HG02938 (cell line): Measurements from ENCODE around the gene TRAF4.

ENCODE experiments used
- ATAC-seq: cut with Tn5 transposase; IDR thresholded peaks from one replicate; pipeline ENCODE4 v1.9.1; 2021; ENCODE audit warnings: mild to moderate bottlenecking, moderate library complexity; ENCODE audit not compliant: unreplicated experiment

The TRAF4 gene

DNA sequence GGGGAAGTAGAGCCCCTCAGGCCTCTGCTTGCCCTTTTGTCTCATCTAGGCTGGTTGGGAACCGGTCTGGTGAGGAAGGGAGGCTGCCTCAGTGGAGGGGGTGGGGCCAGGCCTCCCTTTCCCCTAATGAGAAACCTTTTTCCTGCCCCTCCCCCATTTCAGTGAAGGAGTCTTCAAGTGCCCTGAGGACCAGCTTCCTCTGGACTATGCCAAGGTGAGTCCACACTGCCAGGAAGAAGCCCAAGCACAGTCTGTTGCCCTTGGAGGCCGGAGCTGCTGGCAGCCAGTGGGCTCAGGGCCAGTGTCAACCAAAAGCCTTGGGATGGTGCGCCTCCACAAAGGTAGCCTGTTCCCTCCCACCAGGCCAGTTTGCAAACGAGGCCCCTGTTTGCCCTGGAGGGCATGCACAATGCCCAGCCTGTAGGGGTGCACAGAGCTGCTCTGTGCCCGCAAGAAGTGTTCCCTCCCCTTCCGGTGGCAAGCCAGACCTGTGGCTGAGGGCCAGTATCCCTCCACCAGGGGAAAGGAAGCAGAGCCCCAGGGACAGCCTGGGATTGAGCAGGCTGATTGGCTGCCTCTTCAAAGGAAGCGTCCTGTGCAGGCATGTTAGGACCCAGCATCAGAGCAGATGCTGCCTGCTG is 3.4 kb downstream of the TRAF4 start:
- no peak for ATAC-seq

GRCh38 chr17:28747801-28748750 is 4.3 kb downstream of the TRAF4 start:
- ATAC-seq: no peak

- no peak for ATAC-seq
These were observed 5.2 kb downstream of the TRAF4 start for GRCh38 chr17:28748852-28749515.

GRCh38 chr17:28749516-28750177 is 5.8 kb downstream of the TRAF4 start:
- ATAC-seq: no peak

GRCh38 chr17:28750178-28751047 is 6.6 kb downstream of the TRAF4 start:
- ATAC-seq: peak; percentile 61

DNA sequence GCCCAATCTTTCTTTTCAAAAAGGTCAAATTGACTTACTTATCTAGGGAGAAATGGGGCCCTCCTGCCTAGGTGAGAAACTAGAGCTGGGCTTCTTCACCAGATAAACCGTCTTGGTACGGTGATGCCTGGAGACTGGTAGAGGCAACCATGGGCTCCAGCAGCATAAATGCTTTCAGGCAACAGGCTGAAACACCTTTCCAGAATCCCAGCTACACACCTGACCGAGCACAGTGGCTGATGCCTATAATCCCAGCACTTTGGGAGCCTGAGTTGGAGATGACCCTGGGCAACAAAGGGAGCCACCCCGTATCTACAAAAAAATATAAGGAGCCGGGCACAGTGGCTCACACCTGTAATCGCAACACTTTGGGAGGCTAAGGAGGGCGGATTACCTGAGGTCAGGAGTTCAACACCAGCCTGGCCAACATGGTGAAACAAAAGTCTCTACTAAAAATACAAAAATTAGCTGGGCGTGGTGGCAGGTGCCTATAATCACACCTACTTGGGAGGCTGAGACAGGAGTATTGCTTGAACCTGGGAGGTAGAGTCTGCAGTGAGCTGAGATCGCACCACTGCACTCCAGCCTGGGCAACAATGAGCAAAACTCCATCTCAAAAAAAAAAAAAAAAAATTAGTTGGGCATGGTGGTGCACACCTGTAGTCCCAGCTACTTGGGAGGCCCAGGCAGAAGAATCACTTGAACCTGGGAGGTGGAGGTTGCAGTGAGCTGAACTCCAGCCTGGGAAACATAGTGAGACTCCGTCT is 8.0 kb downstream of the TRAF4 start:
- no peak for ATAC-seq

DNA sequence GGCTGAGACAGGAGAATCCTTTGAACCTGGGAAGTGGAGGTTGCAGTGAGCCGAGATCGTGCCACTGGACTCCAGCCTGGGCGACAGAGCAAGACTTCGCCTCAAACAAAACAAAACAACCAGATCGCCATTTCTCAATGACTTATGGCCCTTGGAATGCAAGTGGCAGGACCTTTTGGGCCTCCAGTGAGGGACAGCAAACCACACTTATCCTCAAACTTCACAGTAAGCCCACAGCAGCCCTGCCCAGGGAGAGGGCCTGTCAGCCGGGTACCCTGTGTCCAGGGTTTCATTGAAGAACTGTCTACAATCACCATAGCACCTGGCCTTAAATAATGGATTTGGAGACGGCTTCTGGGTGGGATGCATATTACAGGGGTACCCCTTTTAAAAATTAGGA is 11.7 kb downstream of the TRAF4 start:
- ATAC-seq: no peak

DNA sequence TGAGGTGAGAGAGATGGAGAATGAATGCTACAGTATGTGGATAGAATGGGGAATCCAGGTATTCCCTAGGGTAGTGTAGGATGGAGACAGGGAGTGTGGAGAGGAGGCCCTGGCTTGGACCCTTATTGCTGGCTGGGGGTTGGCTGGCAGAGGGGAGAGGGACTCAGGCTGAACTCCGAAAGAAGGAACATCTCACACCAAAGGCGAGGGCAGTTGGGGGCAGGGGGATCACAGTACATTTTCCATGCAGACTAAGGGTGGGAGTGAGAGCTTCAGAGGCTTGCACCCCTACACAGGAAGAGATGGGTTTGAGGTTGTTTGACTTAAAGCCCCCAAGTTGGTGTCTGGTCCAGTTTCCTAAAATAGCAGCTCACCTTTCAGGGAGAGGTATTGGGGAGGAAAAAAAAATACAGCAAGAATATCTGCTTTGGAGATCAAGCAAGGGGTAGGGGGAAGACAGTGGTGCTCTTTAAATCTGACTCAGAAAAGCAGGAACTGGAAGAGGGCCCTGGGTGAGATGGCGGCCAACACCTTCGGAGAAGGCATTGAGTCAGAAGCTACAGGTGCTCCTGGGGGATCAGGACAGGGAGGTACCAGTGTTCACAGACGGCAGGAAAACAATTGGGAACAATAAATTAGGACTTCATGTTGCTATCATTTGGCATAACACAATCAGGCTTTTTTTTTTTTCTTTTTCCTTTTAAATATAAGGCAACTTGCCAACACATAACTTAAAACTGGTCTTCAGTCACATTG is 12.4 kb downstream of the TRAF4 start:
- no peak for ATAC-seq

DNA sequence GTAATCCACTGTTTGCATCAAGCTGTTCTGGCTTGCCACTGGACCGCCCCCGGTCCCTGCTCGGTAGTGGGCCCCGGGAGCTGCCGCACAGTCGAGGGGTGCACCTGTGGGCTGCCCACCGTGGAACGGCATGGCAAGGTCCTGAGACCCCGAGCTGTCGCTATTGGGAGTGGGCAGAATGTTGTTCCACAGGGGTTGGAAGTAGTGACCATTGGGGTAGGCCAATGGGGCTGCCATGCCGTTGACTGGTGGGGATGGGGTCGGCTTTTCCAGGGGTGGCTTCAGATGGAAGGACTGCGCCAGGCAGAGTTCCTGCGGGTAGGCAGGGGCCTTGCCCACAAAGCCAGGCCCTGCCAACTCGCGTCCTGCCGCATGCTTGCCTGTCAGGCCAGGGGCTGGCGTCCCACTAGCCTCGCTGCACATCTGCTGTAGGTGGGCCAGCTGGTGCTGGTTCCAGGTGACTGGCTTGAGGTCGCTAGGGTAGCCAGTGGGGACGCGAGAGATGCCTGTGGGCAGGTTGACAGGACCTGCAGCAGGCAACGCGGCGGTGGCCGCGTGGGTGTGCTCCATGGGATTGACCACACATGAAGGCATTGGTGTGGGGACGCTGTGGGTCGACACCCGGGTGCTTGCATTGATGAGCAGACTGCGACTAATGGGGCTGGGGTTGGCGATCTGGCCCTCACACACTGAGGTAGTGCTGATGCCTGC is 14.8 kb downstream of the TRAF4 start:
- ATAC-seq: no peak

- ATAC-seq: no peak
These were observed 15.6 kb downstream of the TRAF4 start for GRCh38 chr17:28759256-28759865.

GRCh38 chr17:28760601-28761562 is 17.1 kb downstream of the TRAF4 start:
- ATAC-seq: no peak

DNA sequence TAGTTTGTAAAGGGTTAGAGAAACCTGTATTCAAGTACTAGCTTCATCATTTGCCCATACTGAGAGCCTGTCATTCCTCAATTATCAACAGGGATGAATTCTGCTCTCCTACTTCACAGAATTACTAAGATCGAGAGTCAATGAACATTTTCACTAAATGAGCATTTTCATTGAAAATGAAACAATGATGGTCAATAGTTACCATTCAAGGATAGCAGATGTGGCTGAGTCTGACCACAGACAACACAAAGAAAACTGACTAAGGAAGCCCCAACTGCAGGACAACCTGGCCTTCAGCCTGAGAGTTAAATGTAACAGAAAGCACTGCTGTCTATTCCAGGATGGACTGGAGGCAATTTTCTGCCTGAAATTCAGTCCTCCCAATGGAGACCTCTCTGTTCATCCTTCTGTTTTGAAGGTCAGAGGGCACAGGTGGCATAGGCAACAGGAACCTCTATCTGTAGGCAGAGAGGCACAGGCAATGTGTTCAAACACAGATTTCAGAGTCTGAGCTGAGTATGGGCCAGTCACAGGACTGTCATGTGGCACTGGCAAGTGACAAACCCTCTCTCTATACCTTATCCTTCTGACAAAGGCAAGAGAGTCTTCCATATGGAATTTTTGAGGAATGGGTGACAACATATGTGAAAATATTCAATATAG is 19.5 kb downstream of the TRAF4 start:
- ATAC-seq: no peak

GRCh38 chr17:28763804-28764266 is 20.0 kb downstream of the TRAF4 start:
- ATAC-seq: no peak

DNA sequence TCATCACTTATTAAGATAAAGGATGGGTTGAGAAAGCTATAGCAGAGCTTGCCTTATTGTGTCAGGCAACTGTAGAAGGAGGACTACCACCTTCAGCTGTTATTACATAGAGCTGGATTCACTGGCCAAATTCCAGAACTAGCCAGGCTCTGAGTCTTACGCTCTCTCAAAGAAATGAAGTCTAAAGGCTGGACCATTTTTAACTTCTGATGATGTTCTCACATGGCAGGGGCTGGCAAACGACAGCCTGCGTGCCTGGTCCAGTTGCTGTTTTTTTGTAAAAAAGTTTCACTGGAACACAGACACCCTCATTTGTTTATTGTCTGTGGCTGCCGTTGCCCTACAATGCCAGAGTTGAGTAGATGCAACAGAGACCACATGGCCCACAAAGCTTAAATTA is 21.2 kb downstream of the TRAF4 start:
- no peak for ATAC-seq

GRCh38 chr17:28773736-28774135 is 29.9 kb downstream of the TRAF4 start:
- ATAC-seq: no peak

DNA sequence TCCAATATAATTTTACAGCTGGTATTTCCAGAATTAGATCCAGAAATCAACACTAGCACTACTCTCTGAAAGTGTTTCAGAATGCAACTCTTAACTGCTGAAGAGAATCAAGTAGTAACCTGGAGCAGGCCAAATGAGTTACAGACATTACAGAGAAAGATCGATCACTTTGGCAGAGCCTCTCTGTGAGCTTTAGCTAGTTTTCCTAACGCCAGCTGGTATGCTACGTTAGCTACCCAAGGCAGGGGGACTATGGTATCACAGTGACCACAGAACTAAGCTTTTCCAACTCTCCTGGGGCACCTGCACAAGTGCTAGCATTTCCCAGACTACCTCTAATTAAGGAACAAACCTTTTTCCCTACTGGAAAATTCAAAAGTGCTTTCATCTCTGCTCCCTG is 30.4 kb downstream of the TRAF4 start:
- ATAC-seq: no peak
